Vagina (tissue), 2 donors: Measurements from ENCODE around the gene FGFRL1. TPM values are rescaled to one million over a fixed set of nuclear protein-coding genes. Genes with fewer than 3 reads are reported as not detected.

ENCODE experiments used
- DNase-seq, 2 donors: peaks; one replicate each; pipeline ENCODE4 v3.0.0-alpha.2; 2017; ENCODE audit errors: extremely low spot score in 2 of 2
- H3K27ac ChIP-seq: fragments of 200-600 bp; sonication (generic); one replicate; pipeline ENCODE4 v1.5.1; 2019
- H3K27me3 ChIP-seq: fragments of 200-600 bp; sonication (generic); one replicate; pipeline ENCODE4 v1.5.1; 2019
- H3K36me3 ChIP-seq, 2 donors: fragments of 200-600 bp; sonication (generic); one replicate each; pipeline ENCODE4 v1.5.1; 2017 to 2019
- H3K4me1 ChIP-seq: fragments of 200-600 bp; sonication (generic); one replicate; pipeline ENCODE4 v1.5.1; 2019
- H3K4me3 ChIP-seq, 2 donors: fragments of 200-600 bp; sonication (generic); 1 replicate in 1 of 2; 2 replicates in 1 of 2; pipeline ENCODE4 v1.5.1; 2016 to 2019
- H3K9me3 ChIP-seq: fragments of 200-600 bp; sonication (generic); one replicate; pipeline ENCODE4 v1.5.1; 2019
- CTCF ChIP-seq, 3 experiments: fragments of 450-650 bp in 2 of 3; fragments of 200-600 bp in 1 of 3; sonication (generic) in 1 of 3; IDR thresholded peaks; one replicate each; pipeline ENCODE4 v1.5.1; 2017 to 2019; ENCODE audit warnings: antibody characterized with exemption in 3 of 3, mild to moderate bottlenecking in 2 of 3, moderate library complexity in 2 of 3
- POLR2A ChIP-seq, 2 donors: fragments of 450-650 bp; IDR thresholded peaks; one replicate each; pipeline ENCODE4 v1.6.1; 2017; ENCODE audit warnings: antibody characterized with exemption in 2 of 2, mild to moderate bottlenecking in 2 of 2, moderate library complexity in 2 of 2
- POLR2AphosphoS5 ChIP-seq, 2 donors: sonication (generic); formaldehyde crosslinking; IDR thresholded peaks; one replicate each; pipeline ENCODE4 v1.9.0; 2017; ENCODE audit warnings: antibody characterized with exemption in 2 of 2, mild to moderate bottlenecking in 2 of 2, low read depth in 1 of 2; ENCODE audit not compliant: insufficient read depth in 1 of 2
- intact Hi-C: fragments of 100-400 bp; cut with DNase I; formaldehyde crosslinking; loops from one replicate; pipeline ENCODE4 v1.15.1; 2023
- total RNA-seq: library from RNA; depleted of rRNA; stranded (reverse); fragments of >200 nt; gene quantifications from one replicate; pipeline ENCODE4 v1.2.3, GENCODE V29; 2016

FGFRL1 gene
- 20.9 TPM for total RNA-seq

GRCh38 chr4:1011022-1011665, at the start of gene FGFRL1:
Gene FGFRL1 (plus strand): TSS chr4:1011626. CDS start chr4:1012486, 860 bp downstream.
- peak within 1 kb of the TSS; percentile 87 for H3K27ac ChIP-seq
- no peak for TF ChIP-seq POLR2A (IDR thresholded peaks at IDR 0.05)
- no peak for TF ChIP-seq POLR2AphosphoS5 (IDR thresholded peaks at IDR 0.05; ENCODE audit: insufficient read depth in 1 of 2, low read depth in 1 of 2)
- TF ChIP-seq CTCF (IDR thresholded peaks at IDR 0.05): no peak
- no peaks in the 10 kb centered on the region for H3K9me3 ChIP-seq
- no peaks in the 10 kb centered on the region for H3K36me3 ChIP-seq
- intact Hi-C loops: no loop called here
- peaks cover 30% of the 10 kb centered on the region for H3K4me1 ChIP-seq
- peak within 1 kb of the TSS; percentile 52 to 83 for H3K4me3 ChIP-seq
- no peak for DNase-seq
- no peaks in the 10 kb centered on the region for H3K27me3 ChIP-seq

GRCh38 chr4:962231-963208, 48.9 kb upstream of the FGFRL1 start:
- no peak overlapping the region for H3K4me3 ChIP-seq
- H3K36me3 ChIP-seq: peaks cover 0 to 36% of the 10 kb centered on the region in 2 donors
- TF ChIP-seq CTCF (IDR thresholded peaks at IDR 0.05) (no peak), POLR2AphosphoS5 (IDR thresholded peaks at IDR 0.05; ENCODE audit: insufficient read depth in 1 of 2, low read depth in 1 of 2) (no peak), POLR2A (IDR thresholded peaks at IDR 0.05) (no peak)
- H3K4me1 ChIP-seq: peaks cover 18% of the 10 kb centered on the region
- DNase-seq: no peak
- intact Hi-C loops: no loop called here
- no peaks in the 10 kb centered on the region for H3K9me3 ChIP-seq
- H3K27ac ChIP-seq: no peak overlapping the region
- no peaks in the 10 kb centered on the region for H3K27me3 ChIP-seq

GRCh38 chr4:963276-964225, 47.9 kb upstream of the FGFRL1 start:
- intact Hi-C loops: no loop called here
- Histone ChIP-seq H3K4me1 (peaks cover 28% of the 10 kb centered on the region), H3K36me3 (peaks cover 0 to 28% of the 10 kb centered on the region in 2 donors), H3K27ac (no peak overlapping the region), H3K9me3 (no peaks in the 10 kb centered on the region), H3K4me3 (no peak overlapping the region), H3K27me3 (no peaks in the 10 kb centered on the region)
- no peak for TF ChIP-seq POLR2AphosphoS5 (IDR thresholded peaks at IDR 0.05; ENCODE audit: insufficient read depth in 1 of 2, low read depth in 1 of 2)
- no peak for TF ChIP-seq CTCF (IDR thresholded peaks at IDR 0.05)
- no peak for TF ChIP-seq POLR2A (IDR thresholded peaks at IDR 0.05)
- DNase-seq: no peak

- TF ChIP-seq POLR2A (IDR thresholded peaks at IDR 0.05) (no peak), CTCF (IDR thresholded peaks at IDR 0.05) (no peak), POLR2AphosphoS5 (IDR thresholded peaks at IDR 0.05; ENCODE audit: insufficient read depth in 1 of 2, low read depth in 1 of 2) (no peak)
- H3K9me3 ChIP-seq: no peaks in the 10 kb centered on the region
- peaks cover 0 to 28% of the 10 kb centered on the region in 2 donors for H3K36me3 ChIP-seq
- no peak overlapping the region for H3K27ac ChIP-seq
- DNase-seq: no peak
- no peaks in the 10 kb centered on the region for H3K27me3 ChIP-seq
- H3K4me1 ChIP-seq: peaks cover 28% of the 10 kb centered on the region
- no peak overlapping the region for H3K4me3 ChIP-seq
- intact Hi-C loops: no loop called here
Observed at GRCh38 chr4:964346-965025, 46.9 kb upstream of the FGFRL1 start.
